Brain microvascular endothelial cell (primary cell): ENCODE measurements around the gene ONECUT1.

Experiments
- DNase-seq: peaks from one replicate; pipeline ENCODE4 v3.0.0-alpha.2; 2020
- H3K27ac ChIP-seq: fragments of 250-450 bp; sonication (Bioruptor Pico); 2 replicates; pipeline ENCODE4 v1.5.1; 2020; ENCODE audit warnings: mild to moderate bottlenecking, moderate library complexity
- H3K27me3 ChIP-seq: fragments of 250-450 bp; sonication (Bioruptor Pico); replicated peaks from 2 replicates; pipeline ENCODE4 v1.5.1; 2020; ENCODE audit warnings: mild to moderate bottlenecking
- H3K36me3 ChIP-seq: fragments of 250-450 bp; sonication (Bioruptor Pico); replicated peaks from 2 replicates; pipeline ENCODE4 v1.5.1; 2020; ENCODE audit warnings: mild to moderate bottlenecking
- H3K4me3 ChIP-seq: 2 replicates; pipeline ENCODE4 v1.5.1; 2011; ENCODE audit warnings: low read depth, mild to moderate bottlenecking, control low read depth, low read length, moderate library complexity
- CTCF ChIP-seq: IDR thresholded peaks from 2 replicates; pipeline ENCODE4 v1.5.1; 2011; ENCODE audit warnings: low read depth, mild to moderate bottlenecking, moderate library complexity, low read length, control low read depth, inconsistent platforms; ENCODE audit errors: missing control alignments
- in situ Hi-C: cut with HindIII; loops from 2 replicates; pipeline ENCODE4 v1.10.0; 2017; ENCODE audit warnings: low sequenced_read_pairs, low pct_ligation_motif_present

Gene ONECUT1

GRCh38 chr15:52710050-52710707 lies 80.0 kb downstream of the ONECUT1 start:
- H3K27me3 ChIP-seq = no peaks in the 10 kb centered on the region
- H3K36me3 ChIP-seq = no peaks in the 10 kb centered on the region
- no peak overlapping the region for H3K4me3 ChIP-seq
- H3K27ac ChIP-seq = no peak overlapping the region
- no peak for TF ChIP-seq CTCF
- in situ Hi-C loops = no loop called here
- DNase-seq = no peak

GRCh38 chr15:52709187-52709981 lies 80.8 kb downstream of the ONECUT1 start:
- TF ChIP-seq CTCF = no peak
- DNase-seq = no peak
- H3K27me3 ChIP-seq = no peaks in the 10 kb centered on the region
- H3K4me3 ChIP-seq = no peak overlapping the region
- no peak overlapping the region for H3K27ac ChIP-seq
- no peaks in the 10 kb centered on the region for H3K36me3 ChIP-seq
- in situ Hi-C loops = no loop called here
